Measurements from ENCODE around the gene UBTD1. TPM values are rescaled to one million over a fixed set of nuclear protein-coding genes. Genes with fewer than 3 reads are reported as not detected.
"Not testable (repeated sequence)": the region's sequence is repeated elsewhere in the genome, so short reads cannot be mapped to it uniquely, and the experiment has no call there.

Gene UBTD1
- total RNA-seq, 1 experiment from 2014 or later: 19.0 TPM

DNA sequence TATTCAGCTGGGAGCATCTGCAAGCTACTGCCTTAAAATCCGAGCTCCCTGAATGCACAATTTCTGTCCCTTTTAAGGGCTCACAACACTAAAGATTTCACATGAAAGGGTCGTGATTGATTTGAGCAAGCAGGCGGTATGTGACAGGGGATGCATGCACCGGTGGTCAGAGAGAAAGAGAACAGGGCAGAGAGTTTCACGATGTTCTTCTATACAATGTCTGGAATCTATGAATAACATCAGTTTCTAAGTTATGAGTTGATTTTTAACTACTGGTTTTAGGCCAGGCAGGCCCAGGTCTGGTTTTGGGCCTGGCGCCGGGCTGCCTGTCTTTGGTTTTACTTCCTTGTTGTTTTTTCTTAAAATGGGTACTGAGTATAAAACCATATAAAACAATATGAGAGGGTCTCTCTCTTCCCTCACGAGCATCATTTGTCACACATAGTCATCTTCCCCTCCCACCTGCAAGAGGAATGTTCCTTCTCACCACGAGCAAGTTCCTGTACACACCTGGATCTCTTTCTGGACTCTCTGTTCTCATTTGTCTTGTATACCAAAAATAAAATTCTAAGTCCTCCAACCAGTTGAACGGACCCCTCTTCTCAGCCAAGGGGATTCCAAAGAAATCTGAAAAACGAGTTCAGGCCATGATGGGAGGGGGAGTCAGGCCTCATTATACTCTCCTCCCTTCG is 62.8 kb downstream of the UBTD1 start:
- not testable (repeated sequence) for H4K20me1 ChIP-seq (ENCODE audit: control insufficient read depth, insufficient read depth, insufficient read length); H3T11ph ChIP-seq (ENCODE audit: low read length); H3K27ac Mint-ChIP-seq; H3K27me3 ChIP-seq (ENCODE audit: insufficient read depth, low read length); H2BK5ac ChIP-seq (ENCODE audit: insufficient read length, low read length); H3K4me3 Mint-ChIP-seq; H3K56ac ChIP-seq (ENCODE audit: insufficient read length, low read depth, low read length); H2BK120ac ChIP-seq (ENCODE audit: low read depth, low read length, poor library complexity, severe bottlenecking); H2AFZ ChIP-seq (ENCODE audit: low read length); H2BK20ac ChIP-seq (ENCODE audit: low read depth, low read length, poor library complexity, severe bottlenecking); H3K9ac ChIP-seq (ENCODE audit: extremely low read depth, insufficient read length, low read length); H3K9me3 ChIP-seq (ENCODE audit: control insufficient read depth, low read depth, low read length); H3K79me2 ChIP-seq (ENCODE audit: insufficient read depth, low read length); DNase-seq; H3K27me3 Mint-ChIP-seq (ENCODE audit: low read depth); H4K5ac ChIP-seq (ENCODE audit: insufficient read length, low read depth, low read length); H3K18ac ChIP-seq (ENCODE audit: insufficient read length, low read depth, low read length); H3K14ac ChIP-seq (ENCODE audit: insufficient read depth, low read length); H3K23ac ChIP-seq (ENCODE audit: insufficient read length, low read depth, low read length); H3K27ac ChIP-seq (ENCODE audit: insufficient read length, low read depth, low read length); H3K23me2 ChIP-seq (ENCODE audit: insufficient read length, low read depth, low read length, poor library complexity, severe bottlenecking); H2BK12ac ChIP-seq (ENCODE audit: insufficient read length, low read depth, low read length); H4K8ac ChIP-seq (replicated peaks; ENCODE audit: insufficient read length, low read depth, low read length); H3K4me2 ChIP-seq (ENCODE audit: insufficient read depth, insufficient read length, low read length); H4K91ac ChIP-seq (ENCODE audit: insufficient read length, low read depth, low read length); H3K4me1 ChIP-seq (ENCODE audit: insufficient read depth, low read length); H2BK15ac ChIP-seq (ENCODE audit: low read depth, low read length); H3K4me1 Mint-ChIP-seq; H3K4ac ChIP-seq (ENCODE audit: low read depth, low read length); H2AK5ac ChIP-seq (ENCODE audit: insufficient read length, low read length); H3K79me1 ChIP-seq (ENCODE audit: insufficient read depth, low read depth, low read length, poor library complexity, severe bottlenecking)
- Mint-ChIP-seq H3K9me3 (peaks cover 15 to 27% of the 10 kb centered on the region in 2 experiments), H3K36me3 (ENCODE audit: insufficient read depth in 1 of 3, low read depth in 3 of 3) (peaks cover 12 to 15% (median 13%) of the 10 kb centered on the region in 3 experiments)
- no CpG with 5 or more reads among the region's 12 CpGs for WGBS (ENCODE audit: extremely low coverage, insufficient read length, low lambda C conversion rate)

DNA sequence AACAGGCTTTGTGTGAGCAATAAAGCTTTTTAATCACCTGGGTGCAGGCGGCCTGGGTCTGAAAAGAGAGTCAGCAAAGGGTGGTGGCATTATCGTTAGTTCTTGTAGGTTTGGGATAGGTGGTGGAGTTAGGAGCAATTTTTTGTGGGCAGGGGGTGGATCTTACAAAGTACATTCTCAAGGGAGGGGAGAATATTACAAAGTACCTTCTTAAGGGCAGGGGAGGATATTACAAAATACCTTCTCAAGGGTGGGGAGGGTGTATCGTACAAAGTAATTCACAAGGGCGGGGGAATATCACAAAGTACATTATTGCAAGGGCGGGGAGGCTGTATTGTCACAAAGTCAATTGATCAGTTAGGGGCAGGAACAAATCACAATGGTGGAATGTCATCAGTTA is 63.6 kb downstream of the UBTD1 start:
- not testable (repeated sequence) for H3K23ac ChIP-seq (ENCODE audit: insufficient read length, low read depth, low read length); H4K20me1 ChIP-seq (ENCODE audit: control insufficient read depth, insufficient read depth, insufficient read length); H3K4me3 Mint-ChIP-seq; H2BK120ac ChIP-seq (ENCODE audit: low read depth, low read length, poor library complexity, severe bottlenecking); H3K79me2 ChIP-seq (ENCODE audit: insufficient read depth, low read length); H4K91ac ChIP-seq (ENCODE audit: insufficient read length, low read depth, low read length); H3K4me2 ChIP-seq (ENCODE audit: insufficient read depth, insufficient read length, low read length); H4K5ac ChIP-seq (ENCODE audit: insufficient read length, low read depth, low read length); H2AK5ac ChIP-seq (ENCODE audit: insufficient read length, low read length); H3K4me1 Mint-ChIP-seq; H3K4me1 ChIP-seq (ENCODE audit: insufficient read depth, low read length); H3K27ac Mint-ChIP-seq; H2BK12ac ChIP-seq (ENCODE audit: insufficient read length, low read depth, low read length); H2AFZ ChIP-seq (ENCODE audit: low read length); H3K27me3 ChIP-seq (ENCODE audit: insufficient read depth, low read length); H3K4ac ChIP-seq (ENCODE audit: low read depth, low read length); H4K8ac ChIP-seq (replicated peaks; ENCODE audit: insufficient read length, low read depth, low read length); H2BK5ac ChIP-seq (ENCODE audit: insufficient read length, low read length); DNase-seq; H3K23me2 ChIP-seq (ENCODE audit: insufficient read length, low read depth, low read length, poor library complexity, severe bottlenecking); H3K56ac ChIP-seq (ENCODE audit: insufficient read length, low read depth, low read length); H3K9ac ChIP-seq (ENCODE audit: extremely low read depth, insufficient read length, low read length); H2BK20ac ChIP-seq (ENCODE audit: low read depth, low read length, poor library complexity, severe bottlenecking); H3K79me1 ChIP-seq (ENCODE audit: insufficient read depth, low read depth, low read length, poor library complexity, severe bottlenecking); H3K18ac ChIP-seq (ENCODE audit: insufficient read length, low read depth, low read length); H3K27ac ChIP-seq (ENCODE audit: insufficient read length, low read depth, low read length); H3K14ac ChIP-seq (ENCODE audit: insufficient read depth, low read length); H3K27me3 Mint-ChIP-seq (ENCODE audit: low read depth); H3T11ph ChIP-seq (ENCODE audit: low read length); H3K9me3 ChIP-seq (ENCODE audit: control insufficient read depth, low read depth, low read length); H2BK15ac ChIP-seq (ENCODE audit: low read depth, low read length)
- peaks cover 15 to 27% of the 10 kb centered on the region in 2 experiments for H3K9me3 Mint-ChIP-seq
- no CpG with 5 or more reads among the region's 5 CpGs for WGBS (ENCODE audit: extremely low coverage, insufficient read length, low lambda C conversion rate)
- peaks cover 12 to 15% (median 13%) of the 10 kb centered on the region in 3 experiments for H3K36me3 Mint-ChIP-seq (ENCODE audit: insufficient read depth in 1 of 3, low read depth in 3 of 3)
